Activated CD4-positive, alpha-beta memory T cell treated with anti-CD3 and anti-CD28 coated beads, Interleukin-2, amount 10 ng/mL, durations not matched to agents 7 days and 5 days (primary cell): ENCODE results near the gene PPP2R5C. TPM values are rescaled to one million over a fixed set of nuclear protein-coding genes. Genes with fewer than 3 reads are reported as not detected.
A peak's percentile ranks its signal among the peaks of the same experiment; 100 is the strongest.

ENCODE experiments used
- CTCF ChIA-PET: fragments of 350-600 bp; sonication (Branson Sonifier 250); formaldehyde crosslinking; loops from one replicate; lab custom pipeline; 2021; ENCODE audit warnings: antibody characterized with exemption, inconsistent platforms; lab: Charles Lee
- POLR2A ChIA-PET: fragments of 350-600 bp; sonication (Branson Sonifier 250); formaldehyde crosslinking; loops from one replicate; lab custom pipeline; 2021; ENCODE audit warnings: antibody characterized with exemption; lab: Charles Lee
- DNase-seq: peaks from one replicate; pipeline ENCODE4 v3.0.0-alpha.2; 2020
- H3K27ac Mint-ChIP-seq: one replicate; pipeline ENCODE4 v1.8.0; 2021; ENCODE audit warnings: mild to moderate bottlenecking, mixed read lengths
- H3K27me3 Mint-ChIP-seq: one replicate; pipeline ENCODE4 v1.8.0; 2021; ENCODE audit warnings: mixed read lengths
- H3K36me3 Mint-ChIP-seq: one replicate; pipeline ENCODE4 v1.8.0; 2021; ENCODE audit warnings: low read depth, mixed read lengths
- H3K4me1 Mint-ChIP-seq: one replicate; pipeline ENCODE4 v1.8.0; 2021; ENCODE audit warnings: mixed read lengths
- H3K4me3 Mint-ChIP-seq: one replicate; pipeline ENCODE4 v1.8.0; 2021; ENCODE audit warnings: mild to moderate bottlenecking, mixed read lengths
- H3K9me3 Mint-ChIP-seq: one replicate; pipeline ENCODE4 v1.8.0; 2021; ENCODE audit warnings: mixed read lengths
- total RNA-seq, 2 experiments: library from RNA; stranded (reverse); gene quantifications; one replicate each; pipeline ENCODE4 v1.2.3, GENCODE V29; 2021

The PPP2R5C gene
- total RNA-seq, 2 experiments from 2014 or later, result 338 to 348 TPM

GRCh38 chr14:101827286-101827685, 65.8 kb downstream of the PPP2R5C start:
- Mint-ChIP-seq H3K27me3 (no peaks in the 10 kb centered on the region), H3K4me1 (peaks cover 75% of the 10 kb centered on the region), H3K4me3 (no peak overlapping the region), H3K36me3 (peaks cover 83% of the 10 kb centered on the region), H3K9me3 (no peaks in the 10 kb centered on the region), H3K27ac (peak overlapping the region; percentile 6)
- no peak for DNase-seq
- ChIA-PET CTCF (interaction anchor here (1.1 to 6.7 kb wide), 4 partner anchors 10 to 56 kb away, joined by 3 to 84 read pairs (median 14); no protein-coding TSS in a partner anchor), POLR2A (interaction anchor here (0.7 to 5.6 kb wide), 6 partner anchors 9 to 56 kb away, joined by 3 to 823 read pairs (median 26); no protein-coding TSS in a partner anchor)

GRCh38 chr14:101828046-101828445, 66.5 kb downstream of the PPP2R5C start:
- H3K9me3 Mint-ChIP-seq, result no peaks in the 10 kb centered on the region
- peaks cover 74% of the 10 kb centered on the region for H3K4me1 Mint-ChIP-seq
- POLR2A ChIA-PET, result interaction anchor here (0.7 to 5.6 kb wide), 3 partner anchors 15 to 35 kb away, joined by 3 to 823 read pairs (median 87); no protein-coding TSS in a partner anchor
- no peak for DNase-seq
- CTCF ChIA-PET, result interaction anchor here (1.2 to 6.7 kb wide), 3 partner anchors 9 to 57 kb away, joined by 4 to 84 read pairs (median 23); no protein-coding TSS in a partner anchor
- H3K4me3 Mint-ChIP-seq, result no peak overlapping the region
- peaks cover 84% of the 10 kb centered on the region for H3K36me3 Mint-ChIP-seq
- no peak overlapping the region for H3K27ac Mint-ChIP-seq
- no peaks in the 10 kb centered on the region for H3K27me3 Mint-ChIP-seq

DNA sequence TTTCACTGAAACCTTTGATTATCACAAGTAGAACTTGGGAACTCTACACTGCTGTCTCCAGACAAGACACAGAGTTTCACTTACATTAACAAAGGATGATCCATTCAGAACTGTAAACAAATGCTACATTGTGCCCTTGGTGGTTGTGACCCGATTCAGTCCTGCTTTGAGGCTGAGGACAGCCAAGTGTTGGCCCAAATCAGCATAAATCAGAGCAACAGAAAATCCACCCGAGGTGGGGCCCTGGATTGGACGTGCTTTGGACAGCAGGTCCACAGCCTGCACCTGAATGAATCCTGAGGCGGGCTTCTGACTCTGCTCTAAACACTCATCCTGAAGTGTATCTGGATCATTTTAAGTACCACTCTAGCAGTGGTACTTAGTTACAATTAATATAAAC, 68.8 kb downstream of the PPP2R5C start:
- Mint-ChIP-seq H3K27ac (no peak overlapping the region), H3K4me3 (no peak overlapping the region), H3K36me3 (peaks cover 83% of the 10 kb centered on the region), H3K4me1 (peaks cover 81% of the 10 kb centered on the region), H3K9me3 (no peaks in the 10 kb centered on the region), H3K27me3 (no peaks in the 10 kb centered on the region)
- CTCF ChIA-PET, result interaction anchor here (1.5 to 2.6 kb wide), 2 partner anchors 20 to 59 kb away, joined by 3 to 14 read pairs; no protein-coding TSS in a partner anchor
- POLR2A ChIA-PET, result interaction anchor here (1.1 to 2.1 kb wide), 6 partner anchors 11 to 123 kb away, joined by 4 to 11 read pairs (median 4); no protein-coding TSS in a partner anchor
- DNase-seq, result no peak

GRCh38 chr14:101833045-101833444, 71.5 kb downstream of the PPP2R5C start:
- H3K36me3 Mint-ChIP-seq, result peaks cover 70% of the 10 kb centered on the region
- H3K27me3 Mint-ChIP-seq, result no peaks in the 10 kb centered on the region
- CTCF ChIA-PET, result interaction anchor here (2.4 kb wide), 1 partner anchor 62 kb away, joined by 7 read pairs; no protein-coding TSS in a partner anchor

DNA sequence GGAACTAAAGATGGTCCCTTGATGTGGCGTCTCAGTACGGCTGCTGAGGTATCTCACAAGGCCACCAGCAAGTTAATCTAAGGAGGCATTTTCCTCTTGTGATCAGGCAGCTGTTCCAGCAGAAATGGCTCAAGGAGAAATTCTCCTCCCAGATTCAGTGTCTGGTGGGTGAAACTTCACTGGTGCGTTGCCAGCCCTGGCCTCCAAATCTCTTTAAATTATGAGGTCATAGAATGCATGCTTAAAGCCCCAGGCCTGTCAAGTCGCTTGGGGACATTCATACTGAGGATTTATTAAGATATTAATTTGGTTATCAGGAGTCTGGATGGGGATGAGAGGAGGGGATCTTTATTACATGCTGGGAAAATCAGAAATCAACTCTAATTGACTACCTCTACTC, 72.9 kb downstream of the PPP2R5C start:
- Mint-ChIP-seq H3K9me3 (no peaks in the 10 kb centered on the region), H3K27ac (no peak overlapping the region), H3K27me3 (no peaks in the 10 kb centered on the region), H3K4me1 (peaks cover 78% of the 10 kb centered on the region), H3K36me3 (peaks cover 67% of the 10 kb centered on the region), H3K4me3 (no peak overlapping the region)
- ChIA-PET POLR2A (interaction anchor here (1.0 to 4.1 kb wide), 3 partner anchors 9 to 128 kb away, joined by 3 to 41 read pairs (median 4); no protein-coding TSS in a partner anchor), CTCF (interaction anchor here (2.4 kb wide), 1 partner anchor 63 kb away, joined by 7 read pairs; no protein-coding TSS in a partner anchor)
- DNase-seq, result no peak

More at GRCh38 chr14:101833045-101833444, 71.5 kb downstream of the PPP2R5C start:
- Mint-ChIP-seq H3K27ac (no peak overlapping the region), H3K9me3 (no peaks in the 10 kb centered on the region), H3K4me3 (no peak overlapping the region), H3K4me1 (peaks cover 74% of the 10 kb centered on the region)
- no peak for DNase-seq
- POLR2A ChIA-PET, result interaction anchor here (1.2 kb wide), 2 partner anchors 10 to 13 kb away, joined by 4 to 5 read pairs; no protein-coding TSS in a partner anchor

- H3K9me3 Mint-ChIP-seq, result no peaks in the 10 kb centered on the region
Measured at GRCh38 chr14:101834800-101835547, 73.5 kb downstream of the PPP2R5C start.

GRCh38 chr14:101835566-101835965, 74.1 kb downstream of the PPP2R5C start:
- H3K27me3 Mint-ChIP-seq, result no peaks in the 10 kb centered on the region

More at GRCh38 chr14:101834800-101835547, 73.5 kb downstream of the PPP2R5C start:
- CTCF ChIA-PET, result interaction anchor here (0.6 to 2.4 kb wide), 3 partner anchors 9 to 64 kb away, joined by 3 to 7 read pairs (median 7); no protein-coding TSS in a partner anchor
- H3K4me3 Mint-ChIP-seq, result no peak overlapping the region
- H3K36me3 Mint-ChIP-seq, result peaks cover 67% of the 10 kb centered on the region
- no peaks in the 10 kb centered on the region for H3K27me3 Mint-ChIP-seq
- POLR2A ChIA-PET, result interaction anchor here (1.0 to 4.1 kb wide), 3 partner anchors 10 to 129 kb away, joined by 3 to 41 read pairs (median 14); no protein-coding TSS in a partner anchor
- peaks cover 78% of the 10 kb centered on the region for H3K4me1 Mint-ChIP-seq
- DNase-seq, result no peak
- H3K27ac Mint-ChIP-seq, result no peak overlapping the region

GRCh38 chr14:101836135-101836534, 74.6 kb downstream of the PPP2R5C start:
- peaks cover 67% of the 10 kb centered on the region for H3K36me3 Mint-ChIP-seq
- CTCF ChIA-PET, result interaction anchor here (0.8 to 2.5 kb wide), 4 partner anchors 10 to 129 kb away, joined by 3 to 23 read pairs (median 6); no protein-coding TSS in a partner anchor
- H3K27ac Mint-ChIP-seq, result no peak overlapping the region
- no peaks in the 10 kb centered on the region for H3K27me3 Mint-ChIP-seq
- no peak for DNase-seq
- POLR2A ChIA-PET, result interaction anchor here (0.6 to 4.1 kb wide), 11 partner anchors 9 to 114 kb away, joined by 3 to 41 read pairs (median 6); no protein-coding TSS in a partner anchor
- peaks cover 82% of the 10 kb centered on the region for H3K4me1 Mint-ChIP-seq
- H3K9me3 Mint-ChIP-seq, result no peaks in the 10 kb centered on the region
- no peak overlapping the region for H3K4me3 Mint-ChIP-seq

More at GRCh38 chr14:101835566-101835965, 74.1 kb downstream of the PPP2R5C start:
- Mint-ChIP-seq H3K27ac (no peak overlapping the region), H3K4me3 (no peak overlapping the region), H3K36me3 (peaks cover 68% of the 10 kb centered on the region), H3K9me3 (no peaks in the 10 kb centered on the region), H3K4me1 (peaks cover 80% of the 10 kb centered on the region)
- no peak for DNase-seq
- ChIA-PET POLR2A (interaction anchor here (1.0 to 4.1 kb wide), 7 partner anchors 10 to 114 kb away, joined by 3 to 41 read pairs (median 7); no protein-coding TSS in a partner anchor), CTCF (interaction anchor here (1.4 to 2.5 kb wide), 3 partner anchors 10 to 128 kb away, joined by 6 to 23 read pairs (median 7); no protein-coding TSS in a partner anchor)

GRCh38 chr14:101838476-101838875, 77.0 kb downstream of the PPP2R5C start:
- ChIA-PET POLR2A (interaction anchor here (0.9 to 8.5 kb wide), 3 partner anchors 13 to 29 kb away, joined by 3 to 87 read pairs (median 7); no protein-coding TSS in a partner anchor), CTCF (no interaction called here)
- H3K9me3 Mint-ChIP-seq, result no peaks in the 10 kb centered on the region
- H3K27me3 Mint-ChIP-seq, result no peaks in the 10 kb centered on the region
- peak overlapping the region; percentile 24 for H3K27ac Mint-ChIP-seq
- peaks cover 55% of the 10 kb centered on the region for H3K36me3 Mint-ChIP-seq
- peaks cover 85% of the 10 kb centered on the region for H3K4me1 Mint-ChIP-seq
- DNase-seq, result no peak
- H3K4me3 Mint-ChIP-seq, result no peak overlapping the region

DNA sequence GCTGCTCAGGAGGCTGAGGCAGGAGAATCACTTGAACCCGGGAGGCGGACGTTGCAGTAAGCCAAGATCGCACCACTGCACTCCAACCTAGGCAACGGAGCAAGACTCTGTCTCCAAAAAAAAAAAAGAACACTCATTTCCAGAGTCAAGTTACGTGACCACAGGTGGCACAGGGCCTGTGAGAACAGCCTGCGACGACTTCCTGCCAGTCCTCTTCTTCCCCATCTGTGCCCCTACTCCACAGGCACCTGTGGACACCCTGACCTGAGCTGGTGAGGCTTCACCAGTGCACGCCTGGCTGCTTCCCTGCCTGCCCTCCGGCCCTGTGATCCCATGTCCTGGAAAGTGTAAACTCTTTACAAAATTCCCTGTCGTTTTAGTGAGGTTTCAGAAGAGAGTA, 77.7 kb downstream of the PPP2R5C start:
- peak overlapping the region; percentile 79 for H3K27ac Mint-ChIP-seq
- no peaks in the 10 kb centered on the region for H3K9me3 Mint-ChIP-seq
- H3K4me1 Mint-ChIP-seq, result peaks cover 89% of the 10 kb centered on the region
- H3K27me3 Mint-ChIP-seq, result no peaks in the 10 kb centered on the region
- CTCF ChIA-PET, result interaction anchor here (1.0 kb wide), 1 partner anchor 132 kb away, joined by 4 read pairs; no protein-coding TSS in a partner anchor
- DNase-seq, result peak; percentile 61
- POLR2A ChIA-PET, result interaction anchor here (0.9 to 8.5 kb wide), 3 partner anchors 14 to 30 kb away, joined by 3 to 87 read pairs (median 7); no protein-coding TSS in a partner anchor
- H3K4me3 Mint-ChIP-seq, result peak overlapping the region; percentile 33
- peaks cover 59% of the 10 kb centered on the region for H3K36me3 Mint-ChIP-seq

DNA sequence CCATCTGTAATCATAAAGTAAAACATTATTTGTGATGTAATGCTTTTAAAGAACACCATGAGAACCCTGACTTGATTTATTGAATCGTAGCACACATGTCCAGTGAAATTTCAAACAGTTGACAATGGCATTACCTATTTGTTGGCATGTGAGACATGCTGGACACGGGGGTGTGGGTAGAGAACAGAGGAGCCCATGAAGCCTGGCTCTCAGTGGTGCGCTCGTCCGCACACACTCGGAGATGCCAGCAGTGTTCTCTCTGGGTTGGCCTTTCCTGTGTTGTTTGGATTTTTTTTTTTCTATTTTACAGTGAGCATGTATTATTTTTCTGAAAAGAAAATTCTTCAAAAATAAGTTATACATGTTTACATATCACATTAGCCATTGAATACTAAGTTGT, 78.2 kb downstream of the PPP2R5C start:
- Mint-ChIP-seq H3K27ac (peak overlapping the region; percentile 79), H3K27me3 (no peaks in the 10 kb centered on the region), H3K4me3 (no peak overlapping the region), H3K4me1 (peaks cover 89% of the 10 kb centered on the region), H3K9me3 (no peaks in the 10 kb centered on the region), H3K36me3 (peaks cover 61% of the 10 kb centered on the region)
- ChIA-PET POLR2A (interaction anchor here (0.8 to 8.5 kb wide), 3 partner anchors 14 to 133 kb away, joined by 4 to 87 read pairs (median 7); no protein-coding TSS in a partner anchor), CTCF (interaction anchor here (1.0 kb wide), 1 partner anchor 132 kb away, joined by 4 read pairs; no protein-coding TSS in a partner anchor)
- DNase-seq, result no peak
